HepG2 (cell line): ENCODE data around the gene SOX9. TPM values are rescaled to one million over a fixed set of nuclear protein-coding genes. Genes with fewer than 3 reads are reported as not detected.

ENCODE experiments used
- EP300 ChIP-seq, 3 experiments: sonication (generic) in 1 of 3; formaldehyde crosslinking in 1 of 3; IDR thresholded peaks; 2 replicates each; pipeline versions ENCODE4 v1.5.1 to v1.6.1; 2011 to 2020; ENCODE audit warnings: low read depth in 2 of 3, low read length in 2 of 3, borderline replicate concordance in 1 of 3, improper control_type of control experiment in 1 of 3, mild to moderate bottlenecking in 1 of 3, missing genetic modification reagents in 1 of 3, moderate library complexity in 1 of 3
- HIVEP1 ChIP-seq: sonication (generic); formaldehyde crosslinking; IDR thresholded peaks from 2 replicates; pipeline ENCODE4 v1.4.0; 2020; ENCODE audit warnings: mild to moderate bottlenecking, missing genetic modification reagents
- IKZF4 ChIP-seq: sonication (generic); formaldehyde crosslinking; IDR thresholded peaks from 2 replicates; pipeline ENCODE4 v1.5.1; 2020; ENCODE audit warnings: borderline replicate concordance, mild to moderate bottlenecking, low read depth, missing genetic modification reagents; ENCODE audit errors: not compliant biosample characterization
- MAZ ChIP-seq, 2 experiments: sonication (generic) in 1 of 2; formaldehyde crosslinking in 1 of 2; IDR thresholded peaks; 2 replicates each; pipeline versions ENCODE4 v1.5.0 to v1.6.1; 2012 to 2020; ENCODE audit warnings: low read depth in 2 of 2, mild to moderate bottlenecking in 2 of 2, borderline replicate concordance in 1 of 2, improper control_type of control experiment in 1 of 2, low read length in 1 of 2, missing genetic modification reagents in 1 of 2, moderate library complexity in 1 of 2
- PHB2 ChIP-seq: fragments of 450-650 bp; IDR thresholded peaks from 2 replicates; pipeline ENCODE4 v1.6.1; 2018; ENCODE audit not compliant: partially characterized antibody
- POLR2A ChIP-seq, 2 experiments: IDR thresholded peaks; 2 replicates each; pipeline ENCODE4 v1.6.1; 2011; ENCODE audit warnings: low read depth in 2 of 2, low read length in 2 of 2, mild to moderate bottlenecking in 1 of 2, moderate library complexity in 1 of 2; ENCODE audit not compliant: insufficient read depth in 1 of 2
- RBAK ChIP-seq: sonication (generic); formaldehyde crosslinking; IDR thresholded peaks from 2 replicates; pipeline ENCODE4 v1.5.1; 2020; ENCODE audit warnings: mild to moderate bottlenecking, missing genetic modification reagents
- SRY ChIP-seq: sonication (generic); formaldehyde crosslinking; IDR thresholded peaks from 2 replicates; pipeline ENCODE4 v1.8.0; 2022; ENCODE audit warnings: mild to moderate bottlenecking, missing genetic modification reagents
- ZEB1 ChIP-seq: IDR thresholded peaks from 2 replicates; pipeline ENCODE4 v1.6.1; 2012; ENCODE audit warnings: mild to moderate bottlenecking, low read depth, inconsistent platforms; ENCODE audit not compliant: insufficient replicate concordance
- ZNF207 ChIP-seq: fragments of 450-650 bp; IDR thresholded peaks from 2 replicates; pipeline ENCODE4 v1.6.1; 2016; ENCODE audit warnings: antibody characterized with exemption, borderline replicate concordance
- ZNF230 ChIP-seq: sonication (generic); formaldehyde crosslinking; IDR thresholded peaks from 2 replicates; pipeline ENCODE4 v1.4.0; 2020; ENCODE audit warnings: mild to moderate bottlenecking, missing genetic modification reagents
- ZNF292 ChIP-seq: sonication (generic); formaldehyde crosslinking; IDR thresholded peaks from 2 replicates; pipeline ENCODE4 v1.8.1; 2022; ENCODE audit warnings: mild to moderate bottlenecking, low read depth, missing genetic modification reagents, borderline replicate concordance
- ZNF720 ChIP-seq: sonication (generic); formaldehyde crosslinking; IDR thresholded peaks from 2 replicates; pipeline ENCODE4 v1.4.0; 2020; ENCODE audit warnings: missing genetic modification reagents
- polyA plus RNA-seq, 8 experiments: library from polyadenylated mRNA; depleted of rRNA in 3 of 8; stranded (reverse) in 7 of 8; unstranded in 1 of 8; fragments of >200 nt; fragmentation: Illumina TruSeq in 4 of 8; extraction: Trizol in 4 of 8; gene quantifications; 2 replicates each; pipeline versions ENCODE4 v1.2.1 to v1.2.3, GENCODE V29; 2011 to 2016; ENCODE audit warnings: low read depth in 4 of 8, missing spikeins in 1 of 8, mixed read lengths in 1 of 8; ENCODE audit not compliant: insufficient read depth in 1 of 8
- total RNA-seq, 5 experiments: library from RNA; depleted of rRNA; stranded (reverse); fragments of >200 nt; fragmentation: Illumina TruSeq; extraction: Trizol; gene quantifications; 2 replicates each; pipeline ENCODE4 v1.2.3, GENCODE V29; 2016; ENCODE audit warnings: low read depth in 1 of 5
- TF ChIP-seq, protein P1 (sequence below): sonication (generic); formaldehyde crosslinking; IDR thresholded peaks from 2 replicates; pipeline ENCODE4 v1.5.0; 2020; ENCODE audit warnings: mild to moderate bottlenecking, missing genetic modification reagents
- TF ChIP-seq, protein P2 (sequence below): sonication (generic); formaldehyde crosslinking; IDR thresholded peaks from 2 replicates; pipeline ENCODE4 v1.5.1; 2020; ENCODE audit warnings: mild to moderate bottlenecking, missing genetic modification reagents, borderline replicate concordance
- TF ChIP-seq, protein P3 (sequence below): IDR thresholded peaks from 2 replicates; pipeline ENCODE4 v1.6.1; 2016; ENCODE audit warnings: low read depth, borderline replicate concordance
- TF ChIP-seq, protein P4 (sequence below): sonication (generic); formaldehyde crosslinking; conservative IDR thresholded peaks from 2 replicates; pipeline ENCODE4 v1.8.1; 2023; ENCODE audit warnings: missing genetic modification reagents
- TF ChIP-seq, protein P5 (sequence below): sonication (generic); formaldehyde crosslinking; IDR thresholded peaks from 2 replicates; pipeline ENCODE4 v1.9.0; 2021; ENCODE audit warnings: missing genetic modification reagents, borderline replicate concordance
- TF ChIP-seq, protein P6 (sequence below): sonication (generic); formaldehyde crosslinking; IDR thresholded peaks from 2 replicates; pipeline ENCODE4 v1.5.0; 2020; ENCODE audit warnings: missing genetic modification reagents

Gene SOX9
- total and polyA plus RNA-seq, 2 of the 13 experiments (the other 11 are each of a cell fraction or from before 2014, with no cell fraction given): 16.1 to 27.6 TPM

DNA sequence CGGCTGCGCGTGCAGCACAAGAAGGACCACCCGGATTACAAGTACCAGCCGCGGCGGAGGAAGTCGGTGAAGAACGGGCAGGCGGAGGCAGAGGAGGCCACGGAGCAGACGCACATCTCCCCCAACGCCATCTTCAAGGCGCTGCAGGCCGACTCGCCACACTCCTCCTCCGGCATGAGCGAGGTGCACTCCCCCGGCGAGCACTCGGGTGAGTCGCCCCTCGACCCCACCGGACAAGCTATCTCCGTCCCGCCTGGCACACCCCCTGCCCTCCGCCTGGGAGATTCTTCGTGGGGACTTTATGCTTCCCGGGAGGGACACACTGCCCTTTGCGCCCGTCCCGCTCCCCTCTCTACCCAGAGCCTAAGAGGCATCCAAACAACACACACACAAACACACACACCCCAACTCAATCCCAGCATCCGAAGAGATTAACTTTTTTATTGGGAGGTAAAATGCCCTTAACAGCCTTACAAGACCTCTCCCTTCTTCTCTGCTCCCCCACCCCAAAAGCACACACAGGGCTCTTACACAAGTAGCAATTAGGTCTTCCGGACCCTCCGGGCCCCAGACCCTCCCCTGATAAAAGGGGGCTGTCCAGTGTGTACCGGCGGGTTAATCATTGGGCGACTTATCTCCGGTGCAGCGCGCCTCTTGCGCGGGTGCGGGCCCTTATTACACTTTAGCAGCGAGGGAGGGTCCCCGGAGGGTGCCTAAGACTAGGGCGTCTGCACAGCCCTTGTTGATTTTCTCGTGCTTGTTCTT, 2.1 kb downstream of the SOX9 start (continued):
- TF ChIP-seq, protein P1, sequence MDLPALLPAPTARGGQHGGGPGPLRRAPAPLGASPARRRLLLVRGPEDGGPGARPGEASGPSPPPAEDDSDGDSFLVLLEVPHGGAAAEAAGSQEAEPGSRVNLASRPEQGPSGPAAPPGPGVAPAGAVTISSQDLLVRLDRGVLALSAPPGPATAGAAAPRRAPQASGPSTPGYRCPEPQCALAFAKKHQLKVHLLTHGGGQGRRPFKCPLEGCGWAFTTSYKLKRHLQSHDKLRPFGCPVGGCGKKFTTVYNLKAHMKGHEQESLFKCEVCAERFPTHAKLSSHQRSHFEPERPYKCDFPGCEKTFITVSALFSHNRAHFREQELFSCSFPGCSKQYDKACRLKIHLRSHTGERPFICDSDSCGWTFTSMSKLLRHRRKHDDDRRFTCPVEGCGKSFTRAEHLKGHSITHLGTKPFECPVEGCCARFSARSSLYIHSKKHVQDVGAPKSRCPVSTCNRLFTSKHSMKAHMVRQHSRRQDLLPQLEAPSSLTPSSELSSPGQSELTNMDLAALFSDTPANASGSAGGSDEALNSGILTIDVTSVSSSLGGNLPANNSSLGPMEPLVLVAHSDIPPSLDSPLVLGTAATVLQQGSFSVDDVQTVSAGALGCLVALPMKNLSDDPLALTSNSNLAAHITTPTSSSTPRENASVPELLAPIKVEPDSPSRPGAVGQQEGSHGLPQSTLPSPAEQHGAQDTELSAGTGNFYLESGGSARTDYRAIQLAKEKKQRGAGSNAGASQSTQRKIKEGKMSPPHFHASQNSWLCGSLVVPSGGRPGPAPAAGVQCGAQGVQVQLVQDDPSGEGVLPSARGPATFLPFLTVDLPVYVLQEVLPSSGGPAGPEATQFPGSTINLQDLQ (CRISPR knock-in tag): peak; percentile 66; the same call in 1 of the 2 replicates
- TF ChIP-seq ZNF292 (CRISPR knock-in tag) (no peak; the same call in none of the 2 replicates), ZNF230 (CRISPR knock-in tag) (0 out of 2 replicates have a peak, but pooled peaks have one; percentile 52), HIVEP1 (peak; percentile 85), PHB2 (no peak), ZEB1 (no peak), SRY (CRISPR knock-in tag) (peak; percentile 18; the same call in 1 of the 2 replicates), ZNF207 (no peak), RBAK (no peak), MAZ (IDR thresholded peaks at IDR 0.05; ENCODE audit: borderline replicate concordance, low read depth, low read length) (peak; percentile 22; the same call in 1 of the 2 replicates), MAZ (CRISPR knock-in tag; IDR thresholded peaks at IDR 0.05; ENCODE audit: low read depth) (no peak; the same call in 1 of the 2 replicates), POLR2A (IDR thresholded peaks at IDR 0.05; ENCODE audit: insufficient read depth in 1 of 2, low read depth in 2 of 2, low read length in 2 of 2) (peak; percentile 26 to 70; a peak in 3 of 4 replicates), IKZF4 (CRISPR knock-in tag) (no peak), ZNF720 (CRISPR knock-in tag) (no peak), EP300 (IDR thresholded peaks at IDR 0.05; ENCODE audit: low read depth in 2 of 2, low read length in 2 of 2) (peak in 1 of 2 experiments; percentile 88; a peak in 2 of 4 replicates), EP300 (CRISPR knock-in tag; IDR thresholded peaks at IDR 0.05; ENCODE audit: borderline replicate concordance) (peak; percentile 66; the same call in 1 of the 2 replicates)
- TF ChIP-seq, protein P2, sequence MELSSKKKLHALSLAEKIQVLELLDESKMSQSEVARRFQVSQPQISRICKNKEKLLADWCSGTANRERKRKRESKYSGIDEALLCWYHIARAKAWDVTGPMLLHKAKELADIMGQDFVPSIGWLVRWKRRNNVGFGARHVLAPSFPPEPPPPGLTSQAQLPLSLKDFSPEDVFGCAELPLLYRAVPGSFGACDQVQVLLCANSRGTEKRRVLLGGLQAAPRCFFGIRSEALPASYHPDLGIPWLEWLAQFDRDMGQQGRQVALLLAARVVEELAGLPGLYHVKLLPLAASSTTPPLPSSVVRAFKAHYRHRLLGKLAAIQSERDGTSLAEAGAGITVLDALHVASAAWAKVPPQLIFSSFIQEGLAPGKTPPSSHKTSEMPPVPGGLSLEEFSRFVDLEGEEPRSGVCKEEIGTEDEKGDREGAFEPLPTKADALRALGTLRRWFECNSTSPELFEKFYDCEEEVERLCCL: 0 out of 2 replicates have a peak, but pooled peaks have one; percentile 51
- TF ChIP-seq, protein P3, sequence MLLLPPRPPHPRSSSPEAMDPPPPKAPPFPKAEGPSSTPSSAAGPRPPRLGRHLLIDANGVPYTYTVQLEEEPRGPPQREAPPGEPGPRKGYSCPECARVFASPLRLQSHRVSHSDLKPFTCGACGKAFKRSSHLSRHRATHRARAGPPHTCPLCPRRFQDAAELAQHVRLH (CRISPR knock-in tag): no peak; the same call in 1 of the 2 replicates
- TF ChIP-seq, protein P4, sequence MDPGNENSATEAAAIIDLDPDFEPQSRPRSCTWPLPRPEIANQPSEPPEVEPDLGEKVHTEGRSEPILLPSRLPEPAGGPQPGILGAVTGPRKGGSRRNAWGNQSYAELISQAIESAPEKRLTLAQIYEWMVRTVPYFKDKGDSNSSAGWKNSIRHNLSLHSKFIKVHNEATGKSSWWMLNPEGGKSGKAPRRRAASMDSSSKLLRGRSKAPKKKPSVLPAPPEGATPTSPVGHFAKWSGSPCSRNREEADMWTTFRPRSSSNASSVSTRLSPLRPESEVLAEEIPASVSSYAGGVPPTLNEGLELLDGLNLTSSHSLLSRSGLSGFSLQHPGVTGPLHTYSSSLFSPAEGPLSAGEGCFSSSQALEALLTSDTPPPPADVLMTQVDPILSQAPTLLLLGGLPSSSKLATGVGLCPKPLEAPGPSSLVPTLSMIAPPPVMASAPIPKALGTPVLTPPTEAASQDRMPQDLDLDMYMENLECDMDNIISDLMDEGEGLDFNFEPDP (CRISPR knock-in tag): no peak
- TF ChIP-seq, protein P5, sequence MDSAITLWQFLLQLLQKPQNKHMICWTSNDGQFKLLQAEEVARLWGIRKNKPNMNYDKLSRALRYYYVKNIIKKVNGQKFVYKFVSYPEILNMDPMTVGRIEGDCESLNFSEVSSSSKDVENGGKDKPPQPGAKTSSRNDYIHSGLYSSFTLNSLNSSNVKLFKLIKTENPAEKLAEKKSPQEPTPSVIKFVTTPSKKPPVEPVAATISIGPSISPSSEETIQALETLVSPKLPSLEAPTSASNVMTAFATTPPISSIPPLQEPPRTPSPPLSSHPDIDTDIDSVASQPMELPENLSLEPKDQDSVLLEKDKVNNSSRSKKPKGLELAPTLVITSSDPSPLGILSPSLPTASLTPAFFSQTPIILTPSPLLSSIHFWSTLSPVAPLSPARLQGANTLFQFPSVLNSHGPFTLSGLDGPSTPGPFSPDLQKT (CRISPR knock-in tag): no peak
- TF ChIP-seq, protein P6, sequence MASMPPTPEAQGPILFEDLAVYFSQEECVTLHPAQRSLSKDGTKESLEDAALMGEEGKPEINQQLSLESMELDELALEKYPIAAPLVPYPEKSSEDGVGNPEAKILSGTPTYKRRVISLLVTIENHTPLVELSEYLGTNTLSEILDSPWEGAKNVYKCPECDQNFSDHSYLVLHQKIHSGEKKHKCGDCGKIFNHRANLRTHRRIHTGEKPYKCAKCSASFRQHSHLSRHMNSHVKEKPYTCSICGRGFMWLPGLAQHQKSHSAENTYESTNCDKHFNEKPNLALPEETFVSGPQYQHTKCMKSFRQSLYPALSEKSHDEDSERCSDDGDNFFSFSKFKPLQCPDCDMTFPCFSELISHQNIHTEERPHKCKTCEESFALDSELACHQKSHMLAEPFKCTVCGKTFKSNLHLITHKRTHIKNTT (CRISPR knock-in tag): no peak
